Measurements from ENCODE around the gene ALB.

Gene ALB

DNA sequence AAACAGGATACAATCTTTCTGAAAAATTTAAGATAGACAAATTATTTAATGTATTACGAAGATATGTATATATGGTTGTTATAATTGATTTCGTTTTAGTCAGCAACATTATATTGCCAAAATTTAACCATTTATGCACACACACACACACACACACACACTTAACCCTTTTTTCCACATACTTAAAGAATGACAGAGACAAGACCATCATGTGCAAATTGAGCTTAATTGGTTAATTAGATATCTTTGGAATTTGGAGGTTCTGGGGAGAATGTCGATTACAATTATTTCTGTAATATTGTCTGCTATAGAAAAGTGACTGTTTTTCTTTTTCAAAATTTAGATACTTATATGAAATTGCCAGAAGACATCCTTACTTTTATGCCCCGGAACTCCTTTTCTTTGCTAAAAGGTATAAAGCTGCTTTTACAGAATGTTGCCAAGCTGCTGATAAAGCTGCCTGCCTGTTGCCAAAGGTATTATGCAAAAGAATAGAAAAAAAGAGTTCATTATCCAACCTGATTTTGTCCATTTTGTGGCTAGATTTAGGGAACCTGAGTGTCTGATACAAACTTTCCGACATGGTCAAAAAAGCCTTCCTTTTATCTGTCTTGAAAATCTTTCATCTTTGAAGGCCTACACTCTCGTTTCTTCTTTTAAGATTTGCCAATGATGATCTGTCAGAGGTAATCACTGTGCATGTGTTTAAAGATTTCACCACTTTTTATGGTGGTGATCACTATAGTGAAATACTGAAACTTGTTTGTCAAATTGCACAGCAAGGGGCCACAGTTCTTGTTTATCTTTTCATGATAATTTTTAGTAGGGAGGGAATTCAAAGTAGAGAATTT, 5.2 kb downstream of the ALB start:
- no peak for DNase-seq

DNA sequence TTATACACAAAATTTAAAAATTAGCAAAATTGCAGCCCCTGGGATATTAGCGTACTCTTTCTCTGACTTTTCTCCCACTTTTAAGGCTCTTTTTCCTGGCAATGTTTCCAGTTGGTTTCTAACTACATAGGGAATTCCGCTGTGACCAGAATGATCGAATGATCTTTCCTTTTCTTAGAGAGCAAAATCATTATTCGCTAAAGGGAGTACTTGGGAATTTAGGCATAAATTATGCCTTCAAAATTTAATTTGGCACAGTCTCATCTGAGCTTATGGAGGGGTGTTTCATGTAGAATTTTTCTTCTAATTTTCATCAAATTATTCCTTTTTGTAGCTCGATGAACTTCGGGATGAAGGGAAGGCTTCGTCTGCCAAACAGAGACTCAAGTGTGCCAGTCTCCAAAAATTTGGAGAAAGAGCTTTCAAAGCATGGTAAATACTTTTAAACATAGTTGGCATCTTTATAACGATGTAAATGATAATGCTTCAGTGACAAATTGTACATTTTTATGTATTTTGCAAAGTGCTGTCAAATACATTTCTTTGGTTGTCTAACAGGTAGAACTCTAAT, 6.0 kb downstream of the ALB start:
- DNase-seq, result no peak

DNA sequence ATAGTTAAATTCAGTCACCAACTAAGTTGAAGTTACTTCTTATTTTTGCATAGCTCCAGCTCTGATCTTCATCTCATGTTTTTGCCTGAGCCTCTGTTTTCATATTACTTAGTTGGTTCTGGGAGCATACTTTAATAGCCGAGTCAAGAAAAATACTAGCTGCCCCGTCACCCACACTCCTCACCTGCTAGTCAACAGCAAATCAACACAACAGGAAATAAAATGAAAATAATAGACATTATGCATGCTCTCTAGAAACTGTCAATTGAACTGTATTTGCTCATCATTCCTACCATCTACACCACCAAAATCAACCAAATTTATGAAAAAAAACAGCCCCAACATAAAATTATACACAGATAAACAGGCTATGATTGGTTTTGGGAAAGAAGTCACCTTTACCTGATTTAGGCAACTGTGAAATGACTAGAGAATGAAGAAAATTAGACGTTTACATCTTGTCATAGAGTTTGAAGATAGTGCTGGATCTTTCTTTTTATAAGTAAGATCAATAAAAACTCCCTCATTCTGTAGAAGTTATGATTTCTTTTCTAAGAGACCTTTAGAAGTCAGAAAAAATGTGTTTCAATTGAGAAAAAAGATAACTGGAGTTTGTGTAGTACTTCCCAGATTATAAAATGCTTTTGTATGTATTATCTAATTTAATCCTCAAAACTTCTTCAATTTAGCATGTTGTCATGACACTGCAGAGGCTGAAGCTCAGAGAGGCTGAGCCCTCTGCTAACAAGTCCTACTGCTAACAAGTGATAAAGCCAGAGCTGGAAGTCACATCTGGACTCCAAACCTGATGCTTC, 7.0 kb downstream of the ALB start:
- no peak for DNase-seq

DNA sequence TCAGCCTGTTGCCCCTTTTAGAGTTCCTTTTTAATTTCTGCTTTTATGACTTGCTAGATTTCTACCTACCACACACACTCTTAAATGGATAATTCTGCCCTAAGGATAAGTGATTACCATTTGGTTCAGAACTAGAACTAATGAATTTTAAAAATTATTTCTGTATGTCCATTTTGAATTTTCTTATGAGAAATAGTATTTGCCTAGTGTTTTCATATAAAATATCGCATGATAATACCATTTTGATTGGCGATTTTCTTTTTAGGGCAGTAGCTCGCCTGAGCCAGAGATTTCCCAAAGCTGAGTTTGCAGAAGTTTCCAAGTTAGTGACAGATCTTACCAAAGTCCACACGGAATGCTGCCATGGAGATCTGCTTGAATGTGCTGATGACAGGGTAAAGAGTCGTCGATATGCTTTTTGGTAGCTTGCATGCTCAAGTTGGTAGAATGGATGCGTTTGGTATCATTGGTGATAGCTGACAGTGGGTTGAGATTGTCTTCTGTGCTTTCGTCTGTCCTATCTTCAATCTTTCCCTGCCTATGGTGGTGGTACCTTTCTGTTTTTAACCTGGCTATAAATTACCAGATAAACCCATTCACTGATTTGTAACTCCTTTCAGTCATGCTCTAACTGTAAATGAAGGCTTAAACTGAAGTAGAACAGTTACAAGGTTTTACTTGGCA, 7.8 kb downstream of the ALB start:
- no peak for DNase-seq

DNA sequence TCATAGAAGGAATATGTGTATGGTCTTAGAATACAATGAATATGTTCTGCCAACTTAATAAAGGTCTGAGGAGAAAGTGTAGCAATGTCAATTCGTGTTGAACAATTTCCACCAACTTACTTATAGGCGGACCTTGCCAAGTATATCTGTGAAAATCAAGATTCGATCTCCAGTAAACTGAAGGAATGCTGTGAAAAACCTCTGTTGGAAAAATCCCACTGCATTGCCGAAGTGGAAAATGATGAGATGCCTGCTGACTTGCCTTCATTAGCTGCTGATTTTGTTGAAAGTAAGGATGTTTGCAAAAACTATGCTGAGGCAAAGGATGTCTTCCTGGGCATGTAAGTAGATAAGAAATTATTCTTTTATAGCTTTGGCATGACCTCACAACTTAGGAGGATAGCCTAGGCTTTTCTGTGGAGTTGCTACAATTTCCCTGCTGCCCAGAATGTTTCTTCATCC, 9.2 kb downstream of the ALB start:
- no peak for DNase-seq

DNA sequence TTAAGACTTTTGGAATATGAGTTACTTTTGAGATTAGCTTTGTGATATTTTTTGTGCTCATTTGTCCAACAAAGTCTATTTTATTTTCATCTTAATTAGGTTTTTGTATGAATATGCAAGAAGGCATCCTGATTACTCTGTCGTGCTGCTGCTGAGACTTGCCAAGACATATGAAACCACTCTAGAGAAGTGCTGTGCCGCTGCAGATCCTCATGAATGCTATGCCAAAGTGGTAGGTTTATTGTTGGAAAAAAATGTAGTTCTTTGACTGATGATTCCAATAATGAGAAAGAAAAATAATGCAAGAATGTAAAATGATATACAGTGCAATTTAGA, 10.8 kb downstream of the ALB start:
- no peak for DNase-seq

DNA sequence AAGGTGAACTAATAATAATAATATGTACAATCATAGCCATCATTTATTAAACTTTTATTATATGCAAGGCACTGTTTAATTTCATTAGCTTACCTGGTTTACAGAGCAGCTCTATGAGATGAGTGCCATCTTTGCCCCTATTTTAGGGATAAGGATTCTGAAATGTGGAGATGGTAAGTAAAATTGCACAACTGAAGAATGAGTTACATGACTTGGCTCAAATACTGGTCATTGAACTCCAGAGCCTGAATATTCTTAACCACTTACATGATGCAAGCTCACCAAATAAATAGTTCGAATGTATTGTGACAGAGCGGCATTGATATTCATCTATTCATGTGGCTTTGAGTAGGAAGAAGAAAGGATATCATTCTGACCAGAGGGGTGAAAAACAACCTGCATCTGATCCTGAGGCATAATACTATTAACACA, 11.7 kb downstream of the ALB start:
- DNase-seq, result no peak

DNA sequence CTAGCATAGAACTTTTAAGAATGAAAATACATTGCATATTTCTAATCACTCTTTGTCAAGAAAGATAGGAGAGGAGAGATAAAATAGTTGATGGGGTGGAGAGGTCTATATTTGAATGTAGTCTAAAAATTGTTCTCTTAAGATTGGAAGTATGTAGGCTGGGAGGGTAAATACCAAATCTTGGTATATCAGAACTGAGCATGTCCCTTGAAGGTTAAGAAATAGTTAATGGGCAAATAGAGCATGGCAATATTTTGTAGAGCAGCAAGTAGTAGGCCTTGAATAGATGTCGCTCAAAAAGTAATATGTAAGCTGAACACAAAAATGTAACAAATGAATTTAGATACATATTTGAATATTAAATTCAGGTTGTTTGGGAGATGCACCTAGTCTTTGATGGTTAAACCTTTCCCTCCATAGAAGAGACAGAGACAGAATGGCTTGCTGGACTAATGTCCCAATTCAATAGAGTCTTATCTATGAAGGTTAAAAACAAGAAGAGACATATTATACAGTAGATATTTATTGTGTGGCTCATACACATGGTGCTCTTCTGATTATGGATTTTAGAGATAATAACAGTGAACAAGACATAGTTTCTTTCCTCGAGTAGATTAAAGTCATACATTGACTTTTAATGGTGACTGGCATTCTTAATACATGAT, 12.5 kb downstream of the ALB start:
- DNase-seq, result no peak

DNA sequence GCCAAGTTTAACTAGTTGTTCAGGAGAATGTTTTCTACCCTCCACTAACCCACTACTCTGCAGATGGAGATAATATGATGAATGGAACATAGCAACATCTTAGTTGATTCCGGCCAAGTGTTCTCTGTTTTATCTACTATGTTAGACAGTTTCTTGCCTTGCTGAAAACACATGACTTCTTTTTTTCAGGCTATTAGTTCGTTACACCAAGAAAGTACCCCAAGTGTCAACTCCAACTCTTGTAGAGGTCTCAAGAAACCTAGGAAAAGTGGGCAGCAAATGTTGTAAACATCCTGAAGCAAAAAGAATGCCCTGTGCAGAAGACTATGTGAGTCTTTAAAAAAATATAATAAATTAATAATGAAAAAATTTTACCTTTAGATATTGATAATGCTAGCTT, 13.3 kb downstream of the ALB start:
- no peak for DNase-seq

DNA sequence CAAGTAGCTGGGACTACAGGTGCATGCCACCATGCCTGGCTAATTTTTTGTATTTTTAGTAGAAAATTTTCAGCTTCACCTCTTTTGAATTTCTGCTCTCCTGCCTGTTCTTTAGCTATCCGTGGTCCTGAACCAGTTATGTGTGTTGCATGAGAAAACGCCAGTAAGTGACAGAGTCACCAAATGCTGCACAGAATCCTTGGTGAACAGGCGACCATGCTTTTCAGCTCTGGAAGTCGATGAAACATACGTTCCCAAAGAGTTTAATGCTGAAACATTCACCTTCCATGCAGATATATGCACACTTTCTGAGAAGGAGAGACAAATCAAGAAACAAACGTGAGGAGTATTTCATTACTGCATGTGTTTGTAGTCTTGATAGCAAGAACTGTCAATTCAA, 13.9 kb downstream of the ALB start:
- no peak for DNase-seq

DNA sequence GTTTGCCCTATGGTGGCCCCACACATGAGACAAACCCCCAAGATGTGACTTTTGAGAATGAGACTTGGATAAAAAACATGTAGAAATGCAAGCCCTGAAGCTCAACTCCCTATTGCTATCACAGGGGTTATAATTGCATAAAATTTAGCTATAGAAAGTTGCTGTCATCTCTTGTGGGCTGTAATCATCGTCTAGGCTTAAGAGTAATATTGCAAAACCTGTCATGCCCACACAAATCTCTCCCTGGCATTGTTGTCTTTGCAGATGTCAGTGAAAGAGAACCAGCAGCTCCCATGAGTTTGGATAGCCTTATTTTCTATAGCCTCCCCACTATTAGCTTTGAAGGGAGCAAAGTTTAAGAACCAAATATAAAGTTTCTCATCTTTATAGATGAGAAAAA, 14.6 kb downstream of the ALB start:
- DNase-seq, result no peak

DNA sequence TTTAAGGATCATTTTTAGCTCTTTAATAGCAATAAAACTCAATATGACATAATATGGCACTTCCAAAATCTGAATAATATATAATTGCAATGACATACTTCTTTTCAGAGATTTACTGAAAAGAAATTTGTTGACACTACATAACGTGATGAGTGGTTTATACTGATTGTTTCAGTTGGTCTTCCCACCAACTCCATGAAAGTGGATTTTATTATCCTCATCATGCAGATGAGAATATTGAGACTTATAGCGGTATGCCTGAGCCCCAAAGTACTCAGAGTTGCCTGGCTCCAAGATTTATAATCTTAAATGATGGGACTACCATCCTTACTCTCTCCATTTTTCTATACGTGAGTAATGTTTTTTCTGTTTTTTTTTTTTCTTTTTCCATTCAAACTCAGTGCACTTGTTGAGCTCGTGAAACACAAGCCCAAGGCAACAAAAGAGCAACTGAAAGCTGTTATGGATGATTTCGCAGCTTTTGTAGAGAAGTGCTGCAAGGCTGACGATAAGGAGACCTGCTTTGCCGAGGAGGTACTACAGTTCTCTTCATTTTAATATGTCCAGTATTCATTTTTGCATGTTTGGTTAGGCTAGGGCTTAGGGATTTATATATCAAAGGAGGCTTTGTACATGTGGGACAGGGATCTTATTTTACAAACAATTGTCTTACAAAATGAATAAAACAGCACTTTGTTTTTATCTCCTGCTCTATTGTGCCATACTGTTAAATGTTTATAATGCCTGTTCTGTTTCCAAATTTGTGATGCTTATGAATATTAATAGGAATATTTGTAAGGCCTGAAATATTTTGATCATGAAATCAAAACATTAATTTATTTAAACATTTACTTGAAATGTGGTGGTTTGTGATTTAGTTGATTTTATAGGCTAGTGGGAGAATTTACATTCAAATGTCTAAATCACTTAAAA, 15.3 kb downstream of the ALB start:
- no peak for DNase-seq

DNA sequence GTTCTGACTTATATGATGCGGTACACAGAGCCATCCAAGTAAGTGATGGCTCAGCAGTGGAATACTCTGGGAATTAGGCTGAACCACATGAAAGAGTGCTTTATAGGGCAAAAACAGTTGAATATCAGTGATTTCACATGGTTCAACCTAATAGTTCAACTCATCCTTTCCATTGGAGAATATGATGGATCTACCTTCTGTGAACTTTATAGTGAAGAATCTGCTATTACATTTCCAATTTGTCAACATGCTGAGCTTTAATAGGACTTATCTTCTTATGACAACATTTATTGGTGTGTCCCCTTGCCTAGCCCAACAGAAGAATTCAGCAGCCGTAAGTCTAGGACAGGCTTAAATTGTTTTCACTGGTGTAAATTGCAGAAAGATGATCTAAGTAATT, 16.5 kb downstream of the ALB start:
- DNase-seq, result no peak

DNA sequence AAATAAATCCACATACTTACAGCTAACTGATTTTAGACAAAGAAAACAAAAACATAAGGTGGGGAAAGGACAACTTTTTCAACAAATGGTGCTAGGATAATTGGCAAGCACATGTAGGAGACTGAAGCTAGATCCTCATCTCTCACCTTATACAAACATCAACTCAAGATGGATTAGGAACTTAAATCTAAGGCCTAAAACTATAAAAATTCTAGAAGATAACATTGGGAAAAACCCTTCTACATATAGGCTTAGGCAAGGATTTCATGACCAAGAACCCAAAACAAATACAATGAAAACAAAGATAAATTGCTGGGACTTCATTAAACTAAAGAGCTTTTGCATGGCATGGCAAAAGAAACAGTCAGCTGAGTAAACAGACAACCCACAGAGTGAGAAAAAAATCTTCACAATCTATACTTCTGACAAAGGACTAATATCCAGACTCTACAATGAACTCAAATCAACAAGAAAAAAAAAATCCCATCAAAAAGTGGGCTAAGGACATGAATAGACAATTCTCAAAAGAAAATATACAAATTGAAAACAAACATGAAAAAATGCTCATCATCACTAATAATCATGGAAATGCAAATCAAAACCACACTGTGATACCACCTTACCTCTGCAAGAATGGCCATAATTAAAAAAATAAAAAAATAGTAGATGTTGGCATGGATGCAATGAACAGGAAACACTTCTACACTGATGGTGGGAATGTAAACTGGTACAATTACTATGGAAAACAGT, 17.8 kb downstream of the ALB start:
- no peak for DNase-seq

DNA sequence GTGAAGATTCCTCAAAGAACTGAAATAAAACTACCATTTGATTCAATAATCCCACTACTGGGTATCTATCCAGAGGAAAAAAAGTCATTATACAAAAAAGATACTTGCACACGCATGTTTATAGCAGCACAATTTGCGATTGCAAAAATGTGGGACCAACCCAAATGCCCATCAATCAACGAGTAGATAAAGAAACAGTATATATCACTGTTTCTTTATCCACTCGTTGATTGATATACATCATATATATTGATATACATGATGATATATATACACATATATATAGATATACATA, 18.3 kb downstream of the ALB start:
- DNase-seq, result no peak

DNA sequence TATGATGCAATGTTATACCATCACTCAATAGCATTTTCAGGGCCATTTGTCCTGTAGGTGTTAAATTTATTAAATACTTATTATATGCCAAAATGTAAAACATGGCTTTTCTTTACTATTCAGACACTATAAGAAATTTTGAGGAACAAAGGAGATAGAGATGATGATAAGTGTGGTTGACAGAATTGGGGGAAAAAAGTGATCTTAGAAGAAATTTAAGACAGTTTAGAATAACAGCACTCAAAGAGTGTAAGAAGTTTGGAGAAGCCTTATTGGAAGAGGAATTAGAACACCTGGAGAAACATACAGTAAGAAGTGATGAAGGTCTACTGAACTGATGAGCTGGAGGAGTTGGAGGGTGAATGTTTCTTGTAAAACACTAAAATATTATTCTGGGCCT, 19.1 kb downstream of the ALB start:
- no peak for DNase-seq

DNA sequence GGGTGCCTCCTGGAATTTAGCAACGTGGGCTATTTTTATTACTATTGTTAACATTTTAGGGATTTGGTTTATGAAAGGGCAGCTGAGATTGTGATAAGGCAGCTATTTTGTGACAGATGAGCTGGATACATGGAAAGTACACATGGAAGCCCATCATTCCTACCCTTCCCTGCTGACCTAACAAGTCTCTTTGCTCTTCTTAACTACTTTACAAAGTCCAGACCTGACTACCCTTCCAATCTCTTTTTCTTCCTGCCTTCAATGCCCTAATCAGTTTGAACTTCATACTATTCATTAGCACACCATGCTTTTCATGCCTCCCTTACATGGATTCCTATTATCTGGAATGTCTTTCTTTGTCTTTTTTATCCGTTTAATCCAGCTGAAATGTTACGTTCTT, 22.6 kb downstream of the ALB start:
- no peak for DNase-seq

DNA sequence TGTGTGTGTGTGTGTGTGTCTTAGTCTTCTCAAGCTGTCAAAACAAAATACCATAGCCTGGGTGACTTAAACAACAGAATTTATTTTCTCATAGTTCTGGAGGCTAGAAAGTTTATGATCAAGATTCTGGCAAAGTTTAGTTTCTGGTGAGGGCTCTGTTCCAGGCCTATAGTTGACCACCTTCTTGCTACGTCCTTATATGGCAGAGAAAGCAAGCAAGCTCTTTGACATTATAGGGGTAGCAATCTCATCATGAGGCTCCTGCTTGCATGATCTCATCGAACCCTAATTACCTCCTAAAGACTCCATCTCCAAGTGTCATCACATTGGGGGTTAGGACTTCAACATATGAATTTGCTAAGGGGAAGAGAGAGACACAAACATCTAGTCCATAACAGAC, 25.0 kb downstream of the ALB start:
- DNase-seq, result no peak

DNA sequence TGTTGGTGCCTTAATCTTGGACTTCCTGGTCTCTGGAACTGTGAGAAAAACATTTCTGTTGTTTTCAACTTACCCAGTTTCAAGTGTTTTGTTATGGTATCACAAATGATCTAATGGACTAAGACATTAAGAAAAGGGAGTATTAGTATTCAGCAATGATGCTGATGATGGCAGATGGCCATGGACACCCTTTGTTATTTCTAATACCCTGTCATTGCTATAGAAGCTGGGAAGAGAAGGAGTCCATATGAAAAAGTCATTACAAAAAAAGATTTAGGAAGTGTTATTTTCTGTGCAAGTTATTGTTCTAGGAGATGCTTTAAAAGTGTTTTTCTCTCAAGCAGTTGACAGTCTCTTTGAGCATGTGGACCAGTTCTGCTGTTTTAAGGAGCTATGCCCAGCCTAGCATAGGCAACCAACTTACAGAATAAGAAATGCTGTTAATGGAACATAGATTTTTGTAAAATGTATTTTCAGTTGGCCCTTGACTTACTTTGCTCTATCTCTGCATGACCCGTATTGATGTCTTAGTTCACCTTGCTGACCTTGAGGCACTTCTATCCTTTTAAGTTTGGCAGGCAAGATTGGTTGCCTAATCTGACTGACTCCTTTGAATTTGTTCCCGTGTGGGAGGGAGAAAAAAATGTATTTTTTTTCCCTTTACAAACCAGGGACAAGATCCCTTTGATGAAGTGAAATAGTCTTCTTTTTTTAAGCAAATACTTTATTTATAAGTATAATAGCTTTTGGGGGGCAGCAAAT, 25.9 kb downstream of the ALB start:
- DNase-seq, result no peak

DNA sequence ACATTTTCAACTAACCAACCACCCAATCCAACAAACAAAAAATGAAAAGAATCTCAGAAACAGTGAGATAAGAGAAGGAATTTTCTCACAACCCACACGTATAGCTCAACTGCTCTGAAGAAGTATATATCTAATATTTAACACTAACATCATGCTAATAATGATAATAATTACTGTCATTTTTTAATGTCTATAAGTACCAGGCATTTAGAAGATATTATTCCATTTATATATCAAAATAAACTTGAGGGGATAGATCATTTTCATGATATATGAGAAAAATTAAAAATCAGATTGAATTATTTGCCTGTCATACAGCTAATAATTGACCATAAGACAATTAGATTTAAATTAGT, 27.7 kb downstream of the ALB start:
- DNase-seq, result no peak

All from NCI-H187 treated with DMSO at 0.1 percent for 48 hours (cell line).